ENCODE data around the gene ZFP36. TPM values are rescaled to one million over a fixed set of nuclear protein-coding genes. Genes with fewer than 3 reads are reported as not detected.
"Not testable (repeated sequence)": the region's sequence is repeated elsewhere in the genome, so short reads cannot be mapped to it uniquely, and the experiment has no call there.

The ZFP36 gene
- polyA plus RNA-seq, 4 donors: 18.0 to 77.6 (median 30.0) TPM

- peak; percentile 74 to 94 (median 90) for DNase-seq (ENCODE audit: low read depth in 4 of 4, low spot score in 2 of 4)
Observed at GRCh38 chr19:39435499-39436349, 29.1 kb downstream of the ZFP36 start, which contains the start of gene RPS16. Gene RPS16, minus strand, starts transcription at chr19:39435949. Its CDS starts 54 bp downstream, at chr19:39435895.

- DNase-seq (ENCODE audit: low read depth in 4 of 4, low spot score in 2 of 4): peak in 1 of 4 donors; percentile 24
Observed at GRCh38 chr19:39436350-39436716, 29.7 kb downstream of the ZFP36 start.

GRCh38 chr19:39438270-39438934 lies 31.8 kb downstream of the ZFP36 start:
- no peak for DNase-seq (ENCODE audit: low read depth in 4 of 4, low spot score in 2 of 4)

DNA sequence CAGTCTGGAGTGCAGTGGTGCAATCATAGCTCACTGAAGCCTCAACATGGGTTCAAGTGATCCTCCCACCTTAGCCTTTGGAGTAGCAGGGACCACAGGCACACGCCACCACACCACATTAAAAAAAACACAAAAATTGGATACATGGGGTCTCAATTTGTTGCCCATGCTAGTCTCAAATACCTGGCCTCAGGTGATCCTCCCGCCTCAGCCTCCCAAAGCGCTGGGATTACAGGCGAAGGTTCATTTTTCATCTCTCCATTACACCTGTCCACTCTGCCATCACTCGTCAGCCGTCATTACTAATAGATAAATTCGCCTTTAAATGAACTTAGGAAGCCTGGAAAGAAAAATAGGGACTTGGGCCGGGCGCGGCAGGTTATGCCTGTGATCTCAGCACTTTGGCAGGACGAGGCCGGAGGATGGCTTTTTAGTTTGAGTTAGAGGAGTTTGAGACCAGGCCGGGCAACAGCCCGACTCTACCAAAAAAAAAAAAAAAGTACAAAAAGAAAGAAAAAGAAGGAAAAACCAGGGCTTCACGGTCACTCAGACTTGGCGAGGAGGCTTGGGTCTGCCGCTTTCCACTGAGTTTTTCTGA lies 38.0 kb downstream of the ZFP36 start:
- peak in 1 of 4 donors; percentile 18 for DNase-seq (ENCODE audit: low read depth in 4 of 4, low spot score in 2 of 4)

DNA sequence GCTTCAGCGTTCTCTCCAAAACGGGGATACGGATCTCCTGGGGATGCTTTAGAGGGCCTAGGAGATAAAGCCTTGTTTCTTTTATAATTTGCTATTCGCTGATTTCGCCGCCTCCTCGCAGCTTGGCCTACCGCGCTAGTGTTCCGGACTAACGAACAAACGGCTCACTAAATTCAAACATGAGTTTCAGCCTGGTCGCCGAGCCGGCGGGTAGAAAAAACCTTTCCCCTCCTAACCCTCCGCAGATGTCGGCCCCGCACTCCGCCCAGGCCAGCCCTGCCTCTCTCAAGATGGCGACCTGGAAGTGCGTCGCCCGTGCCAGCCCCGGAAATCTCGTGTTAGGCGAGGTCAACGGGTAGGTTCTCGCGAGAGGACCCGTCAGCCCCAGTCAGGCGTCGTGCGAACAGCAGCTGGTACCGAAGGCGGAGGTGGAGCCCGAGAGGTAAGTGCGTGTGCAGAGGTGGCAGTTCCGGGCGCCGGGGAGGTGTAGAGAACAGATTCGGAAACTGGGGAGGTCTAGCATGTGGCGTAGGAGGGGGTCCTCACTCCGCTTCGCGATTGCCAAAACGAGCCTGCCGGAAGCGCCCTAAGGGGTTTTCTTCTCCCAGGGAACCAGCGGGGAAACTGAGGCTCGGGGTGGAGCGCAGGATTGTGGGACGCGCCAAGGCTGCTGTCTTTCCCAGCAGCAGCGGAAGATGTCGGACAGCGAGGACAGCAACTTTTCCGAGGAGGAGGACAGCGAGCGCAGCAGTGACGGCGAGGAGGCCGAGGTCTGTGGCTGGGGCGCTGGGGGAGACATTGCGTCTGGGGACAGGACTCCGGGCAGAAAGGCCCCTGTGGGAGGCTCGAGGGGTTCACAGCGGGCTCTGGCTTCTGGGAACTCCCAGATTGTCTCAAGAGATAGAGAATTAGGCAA lies 38.8 kb downstream of the ZFP36 start, which contains the start of gene SUPT5H:
SUPT5H (plus strand) TSS at position 387 of the 916 bp plus-strand sequence; CDS start at position 696, 309 bp downstream.
- peak; percentile 85 to 95 (median 93) for DNase-seq (ENCODE audit: low read depth in 4 of 4, low spot score in 2 of 4)

DNA sequence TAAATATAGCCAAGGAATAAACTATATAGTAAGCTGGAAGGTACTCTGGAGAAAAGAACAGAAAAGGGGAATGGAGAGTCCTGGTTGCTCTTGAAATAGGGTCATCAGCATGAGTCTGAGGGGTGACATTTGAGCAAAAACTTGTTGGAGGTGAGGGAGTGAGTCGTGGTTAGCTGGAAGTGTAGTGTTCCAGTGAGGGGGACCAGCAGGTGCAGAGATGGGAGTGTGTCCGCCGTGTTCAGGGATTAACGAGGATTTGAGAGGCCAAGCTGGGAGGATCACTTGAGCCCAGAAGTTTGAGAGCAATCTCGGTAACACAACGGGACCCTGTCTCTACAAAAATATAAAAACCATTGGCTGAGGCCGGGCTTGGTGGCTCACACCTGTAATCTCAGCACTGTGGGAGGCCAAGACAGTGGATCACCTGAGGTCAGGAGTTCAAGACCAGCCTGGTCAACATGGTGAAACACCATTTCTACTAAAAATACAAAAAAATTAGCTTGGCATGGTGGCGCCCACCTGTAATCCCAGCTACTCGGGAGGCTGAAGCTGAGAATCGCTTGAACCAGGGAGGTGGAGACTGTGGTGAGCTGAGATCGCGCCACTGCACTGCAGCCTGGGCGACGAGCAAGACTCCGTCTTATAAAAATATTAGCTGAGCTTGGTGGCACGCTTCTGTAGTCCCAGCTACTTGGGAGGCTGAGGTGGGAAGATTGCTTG lies 39.9 kb downstream of the ZFP36 start:
- DNase-seq (ENCODE audit: low read depth in 4 of 4, low spot score in 2 of 4): no peak

- no peak for DNase-seq (ENCODE audit: low read depth in 4 of 4, low spot score in 2 of 4)
Observed at GRCh38 chr19:39448271-39448670, 41.6 kb downstream of the ZFP36 start.

GRCh38 chr19:39449116-39449797 lies 42.6 kb downstream of the ZFP36 start:
- no peak for DNase-seq (ENCODE audit: low read depth in 4 of 4, low spot score in 2 of 4)

DNA sequence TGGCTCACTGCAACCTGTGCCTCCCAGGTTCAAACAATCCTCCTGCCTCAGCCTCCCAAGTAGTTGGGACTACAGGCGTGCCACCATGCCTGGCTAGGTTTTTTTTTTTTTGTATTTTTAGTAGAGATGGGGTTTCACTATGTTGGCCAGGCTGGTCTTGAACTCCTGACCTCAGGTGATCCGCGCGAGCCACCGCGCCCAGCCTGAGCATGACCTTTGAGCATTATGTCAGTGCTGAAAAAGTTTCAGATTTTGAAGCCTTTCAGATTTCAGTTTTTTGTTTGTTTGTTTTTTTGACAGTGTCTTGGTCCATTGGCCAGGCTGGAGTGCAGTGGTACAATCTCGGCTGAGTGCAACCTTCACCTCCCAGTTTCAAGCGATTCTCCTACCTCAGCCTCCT lies 44.6 kb downstream of the ZFP36 start:
- not testable (repeated sequence) for DNase-seq (ENCODE audit: low read depth in 4 of 4, low spot score in 2 of 4)

Other genes starting within 250 kb of the ZFP36 start
- 1 to 10 TPM in 3 of 4 donors, under 1 TPM in 1; 0.99 to 4.0 (median 1.4) TPM for gene NCCRP1, start 209.9 kb upstream of the ZFP36 start, polyA plus RNA-seq (ENCODE audit: insufficient read length in 4 of 4)
- gene SYCN, start 202.6 kb upstream of the ZFP36 start, polyA plus RNA-seq (ENCODE audit: insufficient read length in 4 of 4): not detected
- gene IFNL3, start 161.8 kb upstream of the ZFP36 start, polyA plus RNA-seq (ENCODE audit: insufficient read length in 4 of 4): not detected
- gene IFNL4, start 158.0 kb upstream of the ZFP36 start, polyA plus RNA-seq (ENCODE audit: insufficient read length in 4 of 4): under 1 TPM in 1 of 4 donors, not detected in 3; 0.09 TPM
- gene IFNL2, start 138.5 kb upstream of the ZFP36 start, polyA plus RNA-seq (ENCODE audit: insufficient read length in 4 of 4): not detected
- gene IFNL1, start 110.4 kb upstream of the ZFP36 start, polyA plus RNA-seq (ENCODE audit: insufficient read length in 4 of 4): not detected
- gene LRFN1, start 86.0 kb upstream of the ZFP36 start, polyA plus RNA-seq (ENCODE audit: insufficient read length in 4 of 4): 1 to 10 TPM in 3 of 4 donors, under 1 TPM in 1; 0.75 to 2.9 (median 2.1) TPM
- gene GMFG, start 70.8 kb upstream of the ZFP36 start, polyA plus RNA-seq (ENCODE audit: insufficient read length in 4 of 4): 10 to 100 TPM; 20.4 to 29.0 (median 25.2) TPM
- 100 to 1,000 TPM in 3 of 4 donors, 10 to 100 TPM in 1; 86.6 to 165 (median 124) TPM for gene SAMD4B, start 64.4 kb upstream of the ZFP36 start, polyA plus RNA-seq (ENCODE audit: insufficient read length in 4 of 4)
- gene PAF1, start 15.7 kb upstream of the ZFP36 start, polyA plus RNA-seq (ENCODE audit: insufficient read length in 4 of 4): 10 to 100 TPM; 65.6 to 74.3 (median 68.5) TPM
- gene MED29, start 15.5 kb upstream of the ZFP36 start, polyA plus RNA-seq (ENCODE audit: insufficient read length in 4 of 4): 10 to 100 TPM; 38.4 to 44.9 (median 40.8) TPM
- gene PLEKHG2, start 5.8 kb downstream of the ZFP36 start, polyA plus RNA-seq (ENCODE audit: insufficient read length in 4 of 4): 100 to 1,000 TPM in 2 of 4 donors, 10 to 100 TPM in 2; 56.7 to 139 (median 101) TPM
- gene RPS16, start 29.1 kb downstream of the ZFP36 start, polyA plus RNA-seq (ENCODE audit: insufficient read length in 4 of 4): 1,000 to 10,000 TPM; 1,223 to 1,602 (median 1,296) TPM
- 100 to 1,000 TPM; 107 to 161 (median 145) TPM for gene SUPT5H, start 38.7 kb downstream of the ZFP36 start, polyA plus RNA-seq (ENCODE audit: insufficient read length in 4 of 4)
- gene TIMM50, start 74.0 kb downstream of the ZFP36 start, polyA plus RNA-seq (ENCODE audit: insufficient read length in 4 of 4): 10 to 100 TPM; 71.6 to 96.3 (median 87.8) TPM
- gene DLL3, start 92.1 kb downstream of the ZFP36 start, polyA plus RNA-seq (ENCODE audit: insufficient read length in 4 of 4): under 1 TPM; 0.51 to 0.87 (median 0.67) TPM
- 10 to 100 TPM in 1 of 4 donors, 1 to 10 TPM in 3; 5.0 to 10.1 (median 7.4) TPM for gene SELENOV, start 108.3 kb downstream of the ZFP36 start, polyA plus RNA-seq (ENCODE audit: insufficient read length in 4 of 4)
- 1 to 10 TPM; 3.8 to 6.0 (median 5.1) TPM for gene EID2B, start 126.0 kb downstream of the ZFP36 start, polyA plus RNA-seq (ENCODE audit: insufficient read length in 4 of 4)
- 10 to 100 TPM; 17.7 to 23.1 (median 20.9) TPM for gene EID2, start 133.3 kb downstream of the ZFP36 start, polyA plus RNA-seq (ENCODE audit: insufficient read length in 4 of 4)
- not detected for gene LGALS13, start 195.7 kb downstream of the ZFP36 start, polyA plus RNA-seq (ENCODE audit: insufficient read length in 4 of 4)
- gene LGALS16, start 249.1 kb downstream of the ZFP36 start, polyA plus RNA-seq (ENCODE audit: insufficient read length in 4 of 4): not detected

Data from left renal cortex interstitium (tissue), 4 donors.